Measurements from ENCODE around the gene SLC38A6.
"Not testable (repeated sequence)": the region's sequence is repeated elsewhere in the genome, so short reads cannot be mapped to it uniquely, and the experiment has no call there.

The SLC38A6 gene

DNA sequence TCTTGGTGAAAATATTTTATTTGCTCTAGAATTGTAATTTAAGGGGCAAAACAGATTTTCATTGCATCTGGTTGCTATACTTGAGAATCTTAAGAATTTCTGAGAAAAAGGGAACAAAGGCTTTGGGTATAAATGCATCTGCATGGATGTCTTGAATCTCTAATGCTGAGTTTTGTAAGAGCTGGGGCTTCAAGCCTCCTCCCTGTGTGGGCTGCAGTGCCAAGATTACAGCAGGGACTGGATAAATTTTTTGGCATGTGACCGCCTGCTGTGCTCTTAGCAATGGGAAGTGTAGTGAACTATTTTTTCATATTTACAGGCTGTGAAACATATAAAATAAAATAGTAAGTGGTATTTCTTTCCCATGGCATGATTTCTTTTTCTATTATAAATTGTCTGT, 70.0 kb downstream of the SLC38A6 start:
- DNase-seq (ENCODE audit: low read depth in 2 of 2), result no peak

DNA sequence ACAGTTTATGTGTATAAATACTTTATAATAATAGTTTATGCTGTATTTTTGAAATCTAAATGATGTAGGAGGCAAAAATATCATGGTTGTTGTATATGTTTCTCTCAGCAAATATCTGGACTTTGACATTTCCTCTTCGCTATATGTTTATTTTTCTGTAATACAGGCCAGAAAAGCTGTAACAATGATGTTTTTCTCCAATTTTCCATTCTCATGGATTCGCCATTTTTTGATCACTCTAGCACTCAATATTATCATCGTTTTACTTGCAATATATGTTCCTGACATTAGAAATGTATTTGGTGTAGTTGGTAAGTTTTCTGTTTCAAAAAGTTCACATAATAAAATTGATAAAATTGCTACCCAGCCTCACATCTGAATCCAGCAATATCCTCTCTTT, 70.6 kb downstream of the SLC38A6 start:
- no peak for DNase-seq (ENCODE audit: low read depth in 2 of 2)

DNA sequence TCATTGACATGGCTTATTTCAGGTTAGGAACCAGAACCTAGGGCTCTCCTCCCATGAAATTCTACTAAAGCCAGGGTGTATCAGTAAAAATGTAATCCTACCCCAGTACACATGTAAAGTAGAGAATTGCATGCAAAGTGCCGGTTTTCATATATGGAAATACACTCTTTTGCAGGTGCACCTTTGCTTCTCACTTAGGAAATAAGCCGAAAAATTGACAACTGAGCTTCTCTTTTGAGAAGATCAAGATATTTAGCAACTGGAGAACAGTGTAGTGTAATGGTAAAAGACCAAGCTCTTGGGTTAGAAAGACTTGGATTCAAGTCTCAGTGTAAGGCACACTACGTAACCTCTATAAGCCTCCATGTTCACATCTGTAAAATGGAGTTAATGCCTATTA, 82.4 kb downstream of the SLC38A6 start:
- no peak for DNase-seq (ENCODE audit: low read depth in 2 of 2)

DNA sequence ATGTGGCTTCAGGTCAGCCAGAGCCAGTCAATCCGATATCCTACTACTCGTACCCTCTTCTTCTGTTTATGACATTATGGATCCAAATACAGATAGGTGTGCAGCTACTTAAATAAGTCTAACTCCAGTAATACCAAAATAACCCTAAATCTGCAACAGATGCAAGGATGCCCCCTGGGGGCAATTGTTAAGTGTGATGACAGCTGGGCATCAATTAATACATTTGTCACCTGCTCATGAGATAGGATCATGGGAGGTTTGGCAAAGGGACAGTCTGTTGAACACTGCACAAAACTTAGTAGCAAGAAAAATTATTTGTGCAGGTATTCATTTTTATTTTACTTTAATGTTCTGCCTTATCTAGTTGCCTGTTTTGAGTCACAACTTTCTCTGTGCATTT, 83.2 kb downstream of the SLC38A6 start:
- no peak for DNase-seq (ENCODE audit: low read depth in 2 of 2)

DNA sequence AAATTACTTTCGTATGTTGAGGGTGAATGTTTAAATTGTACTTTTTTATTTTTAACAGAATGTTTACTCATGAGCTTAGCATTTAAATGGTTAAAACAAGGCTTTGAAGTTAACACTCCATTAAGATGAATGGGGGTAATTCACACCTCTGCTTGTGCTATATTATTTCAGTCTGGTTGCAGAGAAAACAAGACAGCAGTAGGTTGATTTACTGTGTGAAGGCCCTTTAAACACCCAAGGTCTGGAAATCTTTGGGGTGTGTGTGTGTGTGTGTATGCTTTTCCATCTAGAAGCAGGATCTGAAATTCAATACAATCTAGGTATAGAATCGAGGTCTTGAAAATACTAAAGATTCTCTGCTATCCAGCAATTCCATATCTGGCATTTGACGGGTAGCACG, 83.8 kb downstream of the SLC38A6 start:
- DNase-seq (ENCODE audit: low read depth in 2 of 2), result no peak

DNA sequence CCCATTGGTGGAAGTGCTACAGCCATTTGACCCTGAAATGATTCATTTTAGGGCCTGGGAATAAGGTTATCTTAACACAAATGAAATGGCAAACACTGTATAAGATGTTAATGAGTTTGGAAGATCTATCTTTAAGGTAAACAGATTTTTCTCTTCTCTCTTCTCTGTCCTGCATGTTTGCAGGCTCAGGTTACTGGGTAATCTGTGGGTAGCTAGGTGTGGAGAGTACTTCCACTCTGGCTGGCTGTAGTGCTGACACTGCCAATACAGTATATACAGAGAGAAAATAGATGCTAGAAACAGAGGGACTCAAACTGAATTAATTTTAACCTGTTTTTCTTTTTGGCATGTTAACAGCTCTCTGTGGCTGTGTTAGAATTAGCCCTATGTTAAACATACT, 84.6 kb downstream of the SLC38A6 start:
- no peak for DNase-seq (ENCODE audit: low read depth in 2 of 2)

DNA sequence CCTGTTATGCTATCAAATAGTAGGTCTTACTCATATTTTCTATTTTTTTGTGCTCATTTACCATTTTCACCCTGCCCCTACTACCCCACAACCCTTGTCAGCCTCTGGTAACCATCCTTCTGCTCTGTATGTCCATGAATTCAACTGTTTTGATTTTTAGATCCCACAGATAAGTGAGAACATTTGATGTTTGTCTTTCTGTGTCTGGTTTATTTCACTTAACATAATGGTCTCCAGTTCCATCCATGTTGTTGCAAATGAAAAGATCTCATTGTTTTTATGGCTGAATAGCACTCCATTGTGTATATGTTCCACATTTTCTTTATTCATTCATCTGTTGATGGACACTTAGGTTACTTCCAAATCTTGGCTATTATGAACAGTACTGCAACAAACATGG, 91.4 kb downstream of the SLC38A6 start:
- DNase-seq (ENCODE audit: low read depth in 2 of 2), result not testable (repeated sequence)

DNA sequence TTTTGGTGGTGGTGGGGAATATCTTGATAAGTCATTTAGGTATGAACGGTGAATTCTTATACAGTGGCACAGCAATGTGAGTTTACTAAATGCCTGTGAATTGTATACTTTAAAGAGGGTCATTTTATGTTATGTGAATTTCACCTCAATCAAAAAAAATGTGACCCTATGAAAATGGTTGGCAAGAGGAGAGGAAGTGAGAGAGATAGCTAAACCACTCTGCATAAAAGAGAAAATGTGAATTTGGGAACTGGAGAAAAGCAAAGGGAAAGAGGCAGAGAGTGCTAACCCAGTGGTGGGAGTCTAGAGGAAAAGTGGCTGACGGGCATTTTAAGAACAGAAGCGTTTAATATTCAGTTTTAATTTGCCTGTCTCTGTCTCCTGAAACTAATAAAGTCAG, 93.8 kb downstream of the SLC38A6 start:
- no peak for DNase-seq (ENCODE audit: low read depth in 2 of 2)

DNA sequence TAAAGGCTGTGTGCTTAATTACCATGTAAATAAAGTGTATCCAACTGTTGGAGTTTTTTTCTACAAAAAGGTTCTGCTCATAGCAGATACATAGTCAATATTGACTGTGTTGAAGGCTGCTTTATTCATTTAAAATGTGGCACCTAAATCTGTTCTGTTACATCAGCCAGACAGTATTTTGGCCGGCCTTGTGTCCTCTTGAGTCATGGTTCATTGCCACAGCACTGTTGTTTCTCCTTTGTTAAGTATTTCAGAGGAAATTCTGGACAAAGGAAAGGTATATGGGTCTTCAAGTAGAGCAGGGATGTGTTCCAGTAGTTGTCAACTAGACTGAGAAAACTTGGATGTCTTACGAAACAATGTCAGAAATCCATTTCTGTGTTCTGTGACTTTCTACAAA, 95.5 kb downstream of the SLC38A6 start:
- no peak for DNase-seq (ENCODE audit: low read depth in 2 of 2)

DNA sequence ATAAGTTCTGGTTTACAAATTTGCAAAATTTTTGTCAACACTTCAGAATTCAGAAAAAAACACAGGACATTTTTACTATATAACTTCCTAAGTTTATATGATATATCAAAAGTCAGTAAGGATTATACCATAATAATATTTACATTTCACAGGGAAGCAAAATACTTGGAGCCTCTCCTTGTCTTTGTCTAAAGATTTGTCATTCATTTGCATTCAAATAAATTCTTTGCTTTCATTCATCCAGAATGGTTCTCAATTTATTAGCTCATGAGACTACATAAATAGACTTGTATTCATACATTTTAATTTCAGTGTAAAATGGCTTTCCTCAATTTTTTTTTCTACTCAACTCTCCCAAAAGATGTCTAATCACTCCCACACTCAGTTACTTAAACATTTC, 96.4 kb downstream of the SLC38A6 start:
- DNase-seq (ENCODE audit: low read depth in 2 of 2), result no peak

DNA sequence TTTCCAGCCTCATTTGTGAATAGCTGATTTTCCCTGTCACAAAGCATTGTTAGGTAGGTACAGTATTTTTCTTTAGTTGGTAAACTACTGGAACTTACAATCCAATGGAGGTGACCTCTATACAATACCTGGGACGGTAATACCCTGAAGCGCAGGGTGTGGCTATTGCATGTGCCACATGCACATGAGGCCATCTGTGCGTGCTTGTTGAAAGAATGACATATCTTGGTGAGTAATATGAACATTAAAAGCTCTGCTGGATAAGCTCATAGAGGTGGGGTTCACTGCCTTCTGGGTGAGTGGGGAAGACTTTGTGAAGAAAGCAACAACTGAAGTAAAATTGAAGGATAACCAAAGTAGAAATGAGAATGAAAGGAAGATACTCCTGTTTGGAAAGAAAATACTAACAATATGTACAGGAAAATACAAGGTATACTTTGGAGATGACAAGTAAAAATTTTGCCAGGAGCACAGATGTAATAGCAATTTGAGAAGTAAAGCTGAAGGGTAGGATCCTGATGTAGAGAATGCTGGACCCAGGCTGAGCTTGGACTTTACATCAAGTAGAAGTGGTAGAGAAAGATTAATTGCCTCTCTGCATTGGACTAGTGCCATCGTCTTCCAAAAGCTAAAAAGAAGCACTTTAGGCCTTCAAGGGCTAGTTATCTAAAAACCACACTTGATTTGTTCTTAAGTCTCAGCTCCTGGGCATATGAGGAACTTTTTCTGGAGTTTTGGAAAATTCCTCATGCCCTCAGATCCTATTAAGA, 97.1 kb downstream of the SLC38A6 start:
- DNase-seq (ENCODE audit: low read depth in 2 of 2), result no peak

DNA sequence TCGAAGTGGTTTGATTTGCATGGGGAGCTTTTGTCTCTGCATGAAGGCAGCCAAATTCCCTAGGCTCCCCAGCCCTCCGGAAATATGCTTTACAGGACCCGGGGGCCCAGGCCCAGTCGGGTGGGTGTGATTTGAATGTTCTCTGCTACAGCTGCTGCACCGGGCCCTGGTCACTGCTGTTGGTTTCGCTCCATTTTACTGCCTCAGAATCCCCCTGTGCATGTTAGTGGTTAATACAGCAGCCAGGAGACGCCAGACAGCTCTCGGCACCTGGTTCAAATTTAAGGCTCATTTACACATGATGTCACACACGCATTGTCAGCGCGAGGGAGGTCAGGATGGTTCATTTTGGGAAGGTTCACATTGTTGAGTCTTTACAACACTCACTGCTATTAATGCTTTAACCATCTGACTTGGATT, 99.6 kb downstream of the SLC38A6 start:
- DNase-seq (ENCODE audit: low read depth in 2 of 2), result no peak

DNA sequence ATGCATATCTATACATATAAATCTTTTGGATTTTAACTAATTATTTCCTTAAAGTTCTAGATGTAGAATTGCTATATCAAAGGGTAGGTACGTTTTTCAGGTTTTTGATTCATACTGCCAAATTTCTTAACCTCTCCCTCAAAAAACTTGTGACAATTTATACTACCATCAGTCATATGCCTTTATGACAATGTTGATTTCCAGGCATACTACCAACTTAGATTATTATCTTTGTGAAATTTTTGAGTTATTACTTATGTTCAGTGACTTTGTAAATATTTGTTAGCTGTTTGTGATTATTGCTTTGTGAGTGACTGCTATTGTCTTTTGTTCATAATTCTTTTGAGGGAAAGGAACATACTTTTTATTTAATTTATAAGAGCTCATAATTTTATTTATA, 107.0 kb downstream of the SLC38A6 start:
- DNase-seq (ENCODE audit: low read depth in 2 of 2), result no peak

DNA sequence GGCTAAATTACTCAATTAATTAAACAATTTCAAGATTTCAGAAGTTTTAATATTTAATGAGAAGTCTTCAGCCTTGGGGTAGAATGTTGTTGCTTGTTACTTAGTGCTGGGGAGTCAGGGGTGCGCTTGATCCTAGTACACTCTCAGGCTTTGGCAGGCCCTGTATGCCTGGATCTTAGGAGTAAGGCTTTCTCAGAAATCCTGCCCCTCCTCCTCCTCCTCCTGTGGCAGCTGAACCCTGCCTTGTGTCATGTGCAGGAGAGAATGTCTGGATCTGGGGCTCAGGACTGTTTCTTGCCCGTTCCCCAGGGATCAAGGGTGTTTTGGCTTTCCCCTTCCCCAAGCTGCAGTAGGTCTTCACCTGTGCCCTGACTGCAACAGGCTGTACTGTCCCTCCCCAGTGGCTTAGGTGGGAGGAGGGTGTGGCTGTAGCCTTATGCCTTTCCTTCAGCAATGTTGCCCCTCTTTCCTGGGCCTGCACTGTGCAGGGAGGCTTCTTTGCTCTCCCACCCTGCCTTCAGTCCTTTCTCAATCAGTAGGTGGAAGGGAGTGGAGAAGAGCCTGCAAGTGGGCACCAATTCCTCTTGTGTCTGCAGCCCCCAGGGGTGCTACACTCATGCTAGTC, 108.2 kb downstream of the SLC38A6 start:
- no peak for DNase-seq (ENCODE audit: low read depth in 2 of 2)

DNA sequence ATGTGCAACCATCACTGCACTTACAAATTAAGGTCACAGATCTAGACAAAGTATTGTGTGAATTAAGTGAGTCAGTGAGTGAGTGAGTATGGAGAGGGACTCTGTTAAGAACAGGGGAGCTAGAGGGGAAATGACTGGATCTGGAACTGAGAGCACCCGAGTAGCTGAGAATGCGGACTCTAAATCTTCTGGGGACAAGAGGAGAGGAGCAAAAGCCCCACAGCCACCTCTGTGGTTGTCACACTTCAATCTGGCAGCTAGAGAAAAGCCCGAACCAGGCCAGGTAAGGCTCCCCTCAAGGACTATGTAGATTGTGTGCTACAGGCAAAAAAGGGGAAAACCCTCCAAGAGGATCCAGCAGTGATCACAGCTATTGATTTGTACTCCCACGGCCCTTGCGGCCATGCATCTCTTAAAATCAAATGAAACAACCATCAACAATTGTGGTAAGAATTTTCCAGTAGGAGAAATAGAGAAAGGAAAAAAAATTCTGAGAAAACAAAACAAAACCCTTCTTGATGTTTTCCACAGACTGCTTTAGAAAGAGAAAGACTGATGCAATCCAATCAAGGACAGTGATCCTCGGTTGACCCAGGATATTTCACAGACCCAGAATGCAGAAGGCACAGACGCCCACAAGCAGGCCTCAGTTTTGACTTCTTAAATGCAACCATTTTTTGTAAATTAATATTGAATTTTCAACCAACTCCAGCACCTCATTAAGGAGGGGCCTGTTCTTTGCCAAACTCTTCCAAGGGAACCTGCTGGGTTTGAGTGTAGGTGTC, 109.6 kb downstream of the SLC38A6 start:
- no peak for DNase-seq (ENCODE audit: low read depth in 2 of 2)

DNA sequence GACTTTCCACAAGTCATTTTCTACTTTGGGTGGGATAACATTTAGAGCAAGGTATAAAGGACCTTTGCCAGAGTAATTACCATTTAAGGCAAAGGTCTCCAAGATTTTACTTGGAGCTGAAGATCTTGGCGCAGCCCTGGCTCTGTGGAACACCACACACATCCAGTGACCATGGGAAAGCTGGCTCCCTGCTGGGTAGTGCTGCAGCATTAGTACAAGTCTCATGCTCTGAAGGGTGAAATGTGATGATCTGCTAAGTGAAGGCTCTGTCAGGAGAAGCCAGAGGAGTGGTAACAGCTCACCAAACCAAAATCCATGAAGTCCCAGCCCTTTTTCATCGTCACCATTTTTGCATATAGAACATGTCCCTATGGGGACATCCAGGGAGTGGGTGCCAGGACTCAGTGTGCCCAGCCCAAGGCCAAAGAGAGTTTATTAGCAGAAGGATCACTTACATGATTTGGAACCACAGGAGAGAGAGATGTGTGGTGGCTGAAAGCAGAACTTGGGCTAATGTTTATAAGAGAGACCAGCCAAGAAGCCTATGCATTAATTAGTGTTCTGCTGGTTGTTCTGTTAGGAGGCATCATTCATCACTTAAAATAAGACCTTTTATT, 110.7 kb downstream of the SLC38A6 start:
- no peak for DNase-seq (ENCODE audit: low read depth in 2 of 2)

DNA sequence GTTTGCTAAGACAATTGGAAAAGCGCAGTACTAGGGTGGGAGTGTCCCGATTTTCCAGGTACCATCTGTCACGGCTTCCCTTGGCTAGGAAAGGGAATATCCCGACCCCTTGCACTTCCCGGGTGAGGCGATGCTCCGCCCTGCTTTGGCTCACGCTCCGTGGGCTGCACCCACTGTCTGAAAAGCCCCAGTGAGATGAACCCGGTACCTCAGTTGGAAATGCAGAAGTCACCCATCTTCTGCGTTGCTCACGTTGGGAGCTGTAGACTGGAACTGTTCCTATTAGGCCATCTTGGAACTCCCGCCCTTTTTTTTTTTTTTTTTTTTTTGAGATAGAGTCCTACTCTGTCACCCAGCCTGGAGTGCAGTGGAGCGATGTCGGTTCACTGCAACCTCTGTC, 117.1 kb downstream of the SLC38A6 start:
- not testable (repeated sequence) for DNase-seq (ENCODE audit: low read depth in 2 of 2)

DNA sequence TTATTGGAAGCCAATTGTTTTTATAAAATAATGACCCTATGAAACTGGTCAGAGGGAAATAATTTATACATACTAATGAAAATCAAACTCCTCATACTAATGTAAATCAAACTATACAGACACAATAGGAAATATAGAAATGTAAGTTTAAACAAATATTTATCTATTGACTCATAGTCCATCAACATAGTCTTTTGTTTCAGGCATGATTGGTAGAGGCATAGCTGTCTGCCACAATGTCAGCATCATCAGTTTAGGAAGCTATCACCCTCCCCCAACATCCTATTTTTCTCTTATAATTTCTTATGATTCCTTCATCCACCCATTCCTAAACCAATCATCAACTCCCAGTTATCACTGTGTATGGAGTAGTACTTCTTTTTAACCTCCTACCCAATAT, 117.7 kb downstream of the SLC38A6 start:
- DNase-seq (ENCODE audit: low read depth in 2 of 2), result no peak

DNA sequence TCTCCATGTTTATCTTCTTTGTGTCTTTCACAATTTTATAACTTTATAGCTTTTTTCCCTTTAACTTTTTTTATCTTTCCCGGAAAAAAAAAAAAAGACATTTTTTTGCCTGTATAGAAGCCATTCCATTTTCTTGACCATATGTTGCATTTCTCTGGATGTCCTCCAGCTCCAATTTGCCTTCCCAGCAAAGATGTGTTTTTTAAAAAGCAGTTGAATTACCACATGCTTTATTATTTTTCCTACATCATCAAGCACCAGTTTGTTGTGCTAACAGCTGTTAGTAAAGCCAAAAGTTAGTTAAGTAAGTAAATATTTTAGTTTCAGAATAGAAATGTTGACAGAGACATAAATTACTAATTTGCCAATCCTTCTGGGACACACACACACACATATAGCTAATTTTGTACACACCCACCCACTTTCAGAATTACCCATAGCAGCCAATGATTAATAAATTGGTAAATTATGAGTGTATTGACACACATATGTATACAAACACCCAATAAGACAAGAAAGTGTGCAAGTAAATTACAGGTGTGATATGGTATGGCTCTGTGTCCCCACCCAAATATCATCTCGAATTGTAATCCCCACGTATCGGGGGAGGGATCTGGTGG, 118.3 kb downstream of the SLC38A6 start:
- DNase-seq (ENCODE audit: low read depth in 2 of 2), result no peak

DNA sequence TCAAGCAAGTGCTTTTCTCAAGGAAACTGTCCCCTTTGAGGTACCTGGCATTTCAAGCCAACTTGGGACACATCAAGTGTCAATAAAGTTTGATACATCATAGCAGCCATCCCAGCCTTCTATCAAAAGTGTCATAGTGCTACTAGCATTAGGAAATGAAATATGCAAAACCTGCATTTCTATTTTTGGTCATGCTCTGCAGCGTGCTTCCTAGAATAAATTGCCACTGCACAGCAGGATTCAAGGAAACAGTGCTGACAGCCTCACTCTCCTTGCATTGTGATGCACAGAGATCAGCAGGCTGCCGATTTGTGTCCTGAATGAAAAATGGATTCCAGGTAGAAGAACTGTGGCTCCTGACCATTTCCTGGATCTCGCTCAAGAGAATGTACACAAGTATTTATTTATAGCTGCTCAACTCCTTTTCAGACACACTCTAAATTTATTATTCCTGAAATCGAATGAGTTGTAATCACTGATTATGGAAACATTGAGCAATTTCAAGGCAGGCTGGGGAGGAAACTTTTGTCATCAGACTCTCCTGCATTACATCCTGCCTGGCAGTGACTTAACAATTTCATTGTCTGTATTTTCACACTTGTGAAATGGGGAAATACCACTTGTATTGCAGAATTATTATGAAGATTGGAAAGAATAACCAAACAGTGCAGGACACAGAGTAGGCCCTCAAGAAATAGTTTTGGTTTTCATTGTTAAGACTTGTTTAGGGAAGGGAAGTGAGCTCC, 120.9 kb downstream of the SLC38A6 start:
- DNase-seq (ENCODE audit: low read depth in 2 of 2), result no peak

Measured in stimulated activated CD4-positive, alpha-beta T cell treated with anti-CD3 and anti-CD28 coated beads, Interleukin-12 subunit alpha, Interleukin-12 subunit beta, amount 100 ng/mL, for 24 hours (primary cell).